ENCODE measurements around the gene JUND.
A peak's percentile ranks its signal among the peaks of the same experiment; 100 is the strongest.

JUND gene

DNA sequence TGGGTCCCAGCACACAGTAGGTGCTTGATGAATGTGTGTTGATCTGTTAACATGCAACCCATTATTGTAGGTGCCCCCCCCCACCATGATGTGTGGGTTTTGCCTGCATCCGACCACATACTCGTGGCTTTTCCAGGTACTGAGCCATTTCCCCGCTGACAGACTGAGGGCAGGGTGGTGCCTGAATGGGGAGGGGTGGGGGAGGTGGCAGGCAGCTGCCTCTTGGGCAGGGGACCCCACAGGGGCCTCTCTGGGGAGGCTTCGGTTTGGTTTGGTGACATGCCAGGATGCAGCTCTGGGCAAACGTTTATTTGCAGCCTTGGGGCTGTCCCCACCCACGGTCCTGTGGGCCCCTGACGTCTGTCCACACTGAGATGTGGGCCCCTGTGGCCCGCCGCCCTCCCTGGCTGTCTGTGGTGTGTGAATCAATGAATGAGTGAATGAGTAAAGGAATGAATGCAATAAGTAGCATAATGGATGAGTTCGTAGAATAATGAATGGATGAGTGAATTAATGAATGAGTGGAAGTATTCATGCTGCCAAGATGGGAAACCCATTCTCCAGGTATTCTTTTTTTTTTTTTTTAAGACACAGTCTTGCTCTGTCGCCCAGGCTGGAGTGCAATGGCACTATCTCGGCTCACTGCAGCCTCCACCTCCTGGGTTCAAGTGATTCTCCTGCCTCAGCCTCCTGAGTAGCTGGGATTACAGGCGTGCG, 9.0 kb upstream of the JUND start:
- DNase-seq (ENCODE audit: low read depth) = no peak

DNA sequence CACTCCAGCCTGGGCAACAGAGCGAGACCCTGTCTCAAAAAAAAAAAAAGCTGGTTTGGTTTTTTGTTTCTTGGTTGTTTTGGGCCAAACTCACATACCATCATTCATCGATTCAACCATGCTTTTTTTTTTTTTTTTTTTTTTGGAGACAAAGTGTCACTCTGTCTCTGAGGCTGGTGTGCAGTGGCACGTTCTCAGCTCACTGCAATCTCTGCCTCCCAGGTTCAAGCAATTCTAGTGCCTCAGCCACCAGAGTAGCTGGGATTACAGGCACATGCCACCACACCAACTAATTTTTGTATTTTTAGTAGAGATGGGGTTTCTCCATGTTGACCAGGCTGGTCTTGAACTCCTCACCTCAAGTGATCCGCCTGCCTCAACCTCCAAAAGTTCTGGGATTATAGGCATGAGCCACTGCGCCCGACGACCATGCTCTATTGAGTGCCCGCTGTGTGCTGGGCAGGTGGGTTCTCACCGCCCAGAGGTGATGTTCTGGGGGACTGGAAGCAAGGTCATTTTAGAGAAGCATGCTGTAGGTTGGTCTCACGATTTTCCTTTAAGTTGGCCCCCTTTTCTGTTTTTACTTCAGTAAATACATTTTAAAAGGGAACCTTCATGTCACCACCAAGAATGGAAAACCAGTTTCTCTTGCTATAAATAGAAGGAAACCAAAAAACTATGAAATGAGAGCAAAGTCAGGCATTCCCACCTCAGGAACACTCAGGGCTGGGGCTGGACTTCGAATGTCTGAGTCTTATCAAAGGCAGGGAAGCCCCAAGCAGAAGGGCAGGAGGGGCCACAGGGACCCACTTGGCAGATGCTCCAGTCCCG, 8.3 kb upstream of the JUND start:
- DNase-seq (ENCODE audit: low read depth) = no peak

DNA sequence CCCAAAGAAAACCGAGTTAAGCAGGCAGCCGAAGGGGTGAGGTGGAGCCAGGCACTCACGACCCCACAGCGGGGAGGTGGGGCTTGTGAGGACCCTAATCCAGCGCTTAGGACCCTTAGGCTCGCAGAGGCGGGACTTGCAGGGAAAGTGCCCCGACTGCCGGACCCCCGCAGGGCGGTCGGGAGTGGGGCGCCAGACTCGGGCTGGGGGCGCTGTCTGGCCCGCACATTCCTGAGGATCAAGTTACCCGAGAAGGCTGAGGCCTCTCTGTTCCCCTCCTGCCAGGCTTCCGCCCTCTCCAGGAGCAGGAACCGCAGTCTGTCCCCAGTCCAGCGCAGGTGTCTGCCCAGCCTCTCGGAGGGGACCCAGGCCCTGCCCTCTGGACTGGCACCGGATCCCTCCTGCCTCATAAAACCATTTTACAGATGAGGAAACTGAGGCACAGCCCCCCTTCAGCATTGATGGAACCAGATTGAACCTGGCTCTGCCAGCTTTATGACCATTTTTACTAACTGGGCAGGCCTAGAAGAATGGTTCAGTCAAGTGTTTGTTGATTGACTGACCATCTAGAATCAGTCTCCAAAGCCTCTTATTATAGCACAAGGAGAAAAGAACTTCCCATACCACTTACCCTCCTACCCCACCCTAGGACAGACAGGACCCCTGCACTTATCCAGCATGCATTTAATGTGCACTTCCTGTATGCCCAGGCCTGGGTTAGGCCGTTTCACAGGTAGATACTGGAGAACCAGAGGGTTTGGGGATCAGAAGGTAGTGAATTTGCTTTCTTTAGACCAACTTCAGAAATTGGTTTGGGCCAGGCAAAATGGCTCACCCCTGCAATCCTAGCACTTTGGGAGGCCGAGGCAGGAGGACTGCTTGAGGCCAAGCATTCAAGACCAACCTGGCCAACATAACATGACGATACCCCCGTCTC, 6.7 kb upstream of the JUND start:
- no peak for DNase-seq (ENCODE audit: low read depth)

DNA sequence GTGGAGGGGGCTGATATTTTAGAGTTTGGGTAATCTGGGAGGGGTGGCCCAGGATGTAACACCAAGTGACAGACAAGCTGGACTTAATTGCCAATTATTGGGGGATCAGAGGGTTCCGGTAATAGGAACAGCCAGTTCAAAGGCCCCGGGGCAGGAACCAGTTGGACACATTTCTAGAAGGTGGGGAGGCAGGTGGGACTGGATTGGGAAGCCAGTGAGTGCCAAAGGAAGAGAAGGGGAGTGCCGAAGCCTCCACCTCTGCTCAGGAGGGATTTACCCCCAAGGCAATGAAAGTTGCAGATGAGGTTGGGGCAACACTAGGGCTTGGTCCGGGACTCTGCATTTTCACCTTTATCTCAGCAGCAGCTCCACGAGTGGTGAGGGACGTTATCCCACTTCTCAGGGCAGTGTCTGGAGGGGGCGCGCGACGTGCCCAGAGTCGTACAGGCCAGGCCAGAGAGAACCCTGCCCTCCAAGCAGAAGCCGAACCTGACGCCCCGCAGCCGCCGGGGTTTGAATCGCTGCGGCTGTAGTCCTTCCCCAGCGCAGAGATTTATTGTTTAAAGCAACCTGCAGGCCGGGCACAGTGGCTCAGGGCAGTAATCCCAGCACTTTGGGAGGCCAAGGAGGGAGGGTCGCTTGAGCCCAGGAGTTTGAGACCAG, 5.7 kb upstream of the JUND start:
- DNase-seq (ENCODE audit: low read depth) = no peak

DNA sequence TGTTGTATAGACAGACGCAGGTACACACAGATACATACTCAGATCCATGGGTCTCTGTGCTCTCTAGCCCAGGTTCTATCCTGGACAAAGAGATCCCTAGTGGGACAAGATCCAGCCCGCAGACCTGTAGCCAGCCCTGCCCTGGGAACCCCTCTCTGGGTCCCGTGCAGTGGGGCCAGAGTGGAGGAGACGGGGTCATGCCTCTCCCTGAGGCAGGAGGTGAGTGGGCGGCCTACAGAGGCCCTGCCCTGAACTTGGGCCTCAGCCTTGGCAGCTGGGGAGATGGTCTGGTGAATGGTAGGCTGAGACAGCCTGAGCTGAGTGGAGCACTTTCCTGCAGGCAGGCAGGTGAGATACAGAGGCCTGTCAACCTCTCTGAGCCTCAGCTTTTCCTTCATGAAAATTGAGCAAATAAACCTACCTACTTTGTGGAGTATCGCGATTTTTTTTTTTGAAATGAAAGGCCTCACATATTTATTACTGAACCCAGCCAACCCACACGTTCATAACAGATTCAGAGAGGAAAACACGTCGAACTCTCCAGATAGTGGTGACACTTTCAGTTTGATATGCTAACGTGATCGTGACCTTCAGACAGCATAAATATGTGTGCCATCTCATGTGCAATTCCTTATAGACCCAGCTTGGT, 3.4 kb upstream of the JUND start:
- DNase-seq (ENCODE audit: low read depth) = no peak

DNA sequence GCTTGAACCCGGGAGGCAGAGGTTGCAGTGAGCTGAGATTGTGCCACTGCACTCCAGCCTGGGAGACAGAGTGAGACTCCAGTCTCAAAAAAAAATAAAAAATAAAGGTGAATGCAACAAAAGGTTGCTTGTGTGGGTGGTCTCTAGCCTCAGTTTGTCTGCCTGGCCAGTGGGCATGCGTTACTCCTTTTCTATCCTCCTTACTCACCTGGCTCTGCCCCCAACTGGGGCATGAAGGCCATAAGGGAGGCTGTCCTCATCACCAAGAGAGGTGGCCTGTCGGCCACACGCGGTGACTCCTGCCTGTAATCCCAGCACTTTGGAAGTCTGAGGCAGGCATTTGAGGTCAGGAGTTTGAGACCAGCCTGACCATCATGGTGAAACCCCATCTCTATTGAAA, 1.9 kb upstream of the JUND start:
- no peak for DNase-seq (ENCODE audit: low read depth)

DNA sequence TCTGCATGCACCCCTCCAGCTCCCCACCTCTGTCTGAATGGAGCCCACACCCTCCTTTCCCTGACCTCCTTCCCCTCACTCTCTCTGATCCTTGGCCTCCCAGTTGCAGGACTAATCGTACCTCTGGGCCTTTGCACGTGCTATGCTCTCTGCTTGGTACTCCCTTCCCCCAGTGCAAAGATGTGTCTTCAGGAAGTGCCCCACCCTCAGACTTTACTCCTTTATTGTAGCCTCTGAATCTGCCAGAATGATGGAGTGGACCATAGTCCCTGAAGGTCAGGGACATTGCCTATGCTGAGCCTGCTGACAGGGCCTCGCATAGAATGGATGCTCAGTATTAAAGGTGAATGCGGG, 1.3 kb upstream of the JUND start:
- no peak for DNase-seq (ENCODE audit: low read depth)

DNA sequence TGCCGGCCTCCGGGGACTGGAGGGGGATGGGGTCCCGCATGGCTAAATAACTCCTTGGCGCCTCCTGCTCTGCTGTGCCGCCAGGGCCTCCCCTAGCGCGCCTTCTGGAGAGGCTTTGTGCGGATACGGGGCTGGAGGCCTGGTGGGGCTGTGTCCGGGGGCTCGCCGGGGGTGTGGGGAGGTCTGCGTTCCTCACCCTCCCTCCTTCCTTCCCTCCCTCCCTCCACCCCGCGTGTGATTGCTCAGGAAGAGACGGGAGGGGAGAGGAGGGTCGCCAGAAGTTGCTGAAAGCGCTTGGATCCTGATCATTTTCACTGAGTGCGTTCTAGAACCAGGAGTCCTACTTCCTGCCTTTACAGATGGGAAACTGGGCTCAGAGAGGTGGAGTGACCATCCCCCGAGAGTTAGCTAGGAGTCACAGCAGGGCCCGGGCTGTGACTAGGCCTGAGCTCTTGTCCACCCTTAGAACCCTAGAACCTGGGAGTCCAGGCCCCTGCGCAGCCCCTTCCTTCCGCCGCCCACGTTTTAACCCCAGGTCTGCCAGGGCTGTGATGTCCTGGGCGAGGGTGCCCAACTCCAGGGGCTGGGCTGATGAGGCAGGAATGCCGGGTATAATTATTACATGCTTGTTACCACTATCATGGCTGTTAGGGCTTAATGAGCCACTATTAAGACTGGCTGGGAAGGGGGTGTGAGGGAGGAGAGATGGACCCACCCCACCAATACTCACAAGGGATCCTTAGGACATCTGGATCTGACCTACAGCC, 782 bp upstream of the JUND start:
- DNase-seq (ENCODE audit: low read depth) = peak; percentile 36

DNA sequence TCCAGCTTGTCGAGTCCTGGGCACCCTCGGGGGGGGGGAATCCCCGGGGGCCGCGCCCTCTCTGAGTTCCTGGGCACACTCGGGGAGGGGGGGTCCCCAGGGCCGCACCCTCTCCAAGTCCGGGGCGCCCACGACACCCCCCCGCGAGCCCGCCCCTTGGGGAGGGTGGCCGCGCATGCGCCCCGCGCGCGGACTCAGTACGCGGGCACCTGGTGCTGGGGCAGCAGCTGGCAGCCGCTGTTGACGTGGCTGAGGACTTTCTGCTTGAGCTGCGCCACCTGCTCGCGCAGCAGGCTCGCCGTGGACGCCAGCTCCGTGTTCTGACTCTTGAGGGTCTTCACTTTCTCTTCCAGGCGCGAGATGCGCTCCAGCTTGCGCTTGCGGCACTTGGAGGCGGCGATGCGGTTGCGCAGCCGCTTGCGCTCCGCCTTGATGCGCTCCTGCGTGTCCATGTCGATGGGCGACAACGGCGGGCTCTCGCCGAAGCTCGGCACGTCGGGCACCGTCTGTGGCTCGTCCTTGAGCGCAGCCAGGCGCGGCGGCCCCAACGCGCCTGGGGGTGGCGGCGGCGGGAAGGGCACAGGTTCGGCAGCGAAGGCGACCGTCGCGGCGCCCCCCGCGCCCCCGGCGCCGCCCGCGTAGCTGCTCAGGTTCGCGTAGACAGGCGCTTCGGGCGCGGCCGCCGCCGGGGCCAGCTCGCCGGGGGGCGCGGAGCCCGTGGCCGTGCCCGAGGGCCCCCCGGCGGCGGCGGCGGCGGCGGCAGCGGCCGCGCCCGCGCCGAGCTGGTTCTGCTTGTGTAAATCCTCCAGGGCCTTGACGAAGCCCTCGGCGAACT, 958 bp downstream of the JUND start:
- DNase-seq (ENCODE audit: low read depth) = no peak

DNA sequence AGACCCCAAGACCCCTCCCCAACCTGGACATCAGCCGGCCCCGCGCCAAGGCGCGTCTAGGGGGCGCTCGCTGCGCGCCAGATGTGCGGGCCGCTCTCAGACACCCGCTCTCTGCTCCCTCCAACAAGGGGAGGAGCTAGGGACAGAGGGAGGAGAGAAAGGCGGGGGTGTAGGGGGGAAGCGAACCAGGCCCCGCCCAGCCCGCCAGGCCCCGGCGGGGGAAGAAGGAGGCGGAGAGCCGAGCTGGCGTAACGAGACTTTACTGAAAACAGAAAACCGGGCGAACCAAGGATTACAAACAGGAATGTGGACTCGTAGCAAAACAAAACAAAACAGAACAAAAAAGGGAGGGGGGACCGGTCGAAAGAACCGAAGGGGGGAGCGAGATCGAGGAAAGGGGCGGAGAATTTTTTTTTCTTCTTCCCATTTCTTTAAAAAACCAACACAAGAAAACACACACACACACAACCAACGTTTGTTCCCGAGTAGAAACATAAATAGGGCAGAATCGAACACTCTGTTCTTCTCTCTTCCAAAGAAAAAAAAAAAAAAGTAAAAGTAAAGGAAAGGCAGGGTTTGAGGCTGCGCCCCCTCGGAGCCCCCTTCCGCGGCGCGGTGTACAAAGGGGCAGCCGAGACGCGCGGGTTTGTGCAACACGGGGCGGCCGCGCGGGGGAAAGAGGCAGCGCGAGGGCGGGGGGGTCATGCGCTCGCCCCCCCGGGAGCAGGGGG, 1.7 kb downstream of the JUND start:
- peak; percentile 71 for DNase-seq (ENCODE audit: low read depth)

DNA sequence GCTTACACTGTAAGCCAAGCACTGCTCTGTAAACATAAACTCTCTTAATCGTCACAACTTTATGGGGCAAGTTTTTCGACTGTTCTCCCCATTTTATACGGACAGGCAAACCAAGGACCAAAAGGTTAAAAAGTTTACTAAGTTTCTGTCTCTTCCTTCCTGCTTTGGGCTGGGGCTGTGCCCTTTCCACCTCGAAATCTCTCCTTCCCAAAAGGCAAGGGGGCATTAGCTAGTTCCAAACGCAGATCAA, 2.2 kb downstream of the JUND start:
- no peak for DNase-seq (ENCODE audit: low read depth)

DNA sequence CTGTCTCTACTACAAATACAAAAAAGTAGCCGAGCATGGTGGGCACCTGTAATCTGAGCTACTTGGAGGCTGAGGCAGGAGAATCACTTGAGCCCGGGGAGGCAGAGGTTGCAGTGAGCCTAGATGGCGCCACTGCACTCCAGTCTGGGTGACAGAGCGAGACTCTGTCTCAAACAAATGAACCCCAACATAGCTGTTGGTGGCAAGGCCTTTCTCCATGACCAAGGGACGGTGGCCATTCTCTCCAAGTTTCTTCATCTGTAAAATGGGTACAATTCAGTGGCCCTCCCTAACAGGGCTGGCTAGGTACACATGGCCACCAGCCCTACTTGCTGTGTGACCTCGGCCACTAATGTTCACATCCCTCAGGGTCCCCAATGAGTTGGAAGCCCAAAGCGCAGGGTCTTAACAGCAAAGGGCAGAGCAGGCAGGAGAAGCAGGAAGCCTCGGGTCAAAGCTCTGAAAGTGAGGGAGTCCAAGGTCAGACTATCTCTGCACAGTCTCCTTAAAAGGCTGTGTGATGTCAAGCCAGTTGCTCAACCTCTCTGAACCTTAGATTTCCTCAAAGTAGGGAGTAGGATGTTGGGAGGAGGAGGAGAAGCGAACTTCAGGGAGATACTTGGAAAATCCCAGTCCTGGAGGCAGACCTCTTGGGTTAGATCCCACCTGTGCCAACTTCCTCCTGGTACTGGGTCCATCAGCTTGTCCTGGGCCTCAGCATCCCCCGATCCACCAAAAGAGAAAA, 2.7 kb downstream of the JUND start:
- DNase-seq (ENCODE audit: low read depth) = no peak

DNA sequence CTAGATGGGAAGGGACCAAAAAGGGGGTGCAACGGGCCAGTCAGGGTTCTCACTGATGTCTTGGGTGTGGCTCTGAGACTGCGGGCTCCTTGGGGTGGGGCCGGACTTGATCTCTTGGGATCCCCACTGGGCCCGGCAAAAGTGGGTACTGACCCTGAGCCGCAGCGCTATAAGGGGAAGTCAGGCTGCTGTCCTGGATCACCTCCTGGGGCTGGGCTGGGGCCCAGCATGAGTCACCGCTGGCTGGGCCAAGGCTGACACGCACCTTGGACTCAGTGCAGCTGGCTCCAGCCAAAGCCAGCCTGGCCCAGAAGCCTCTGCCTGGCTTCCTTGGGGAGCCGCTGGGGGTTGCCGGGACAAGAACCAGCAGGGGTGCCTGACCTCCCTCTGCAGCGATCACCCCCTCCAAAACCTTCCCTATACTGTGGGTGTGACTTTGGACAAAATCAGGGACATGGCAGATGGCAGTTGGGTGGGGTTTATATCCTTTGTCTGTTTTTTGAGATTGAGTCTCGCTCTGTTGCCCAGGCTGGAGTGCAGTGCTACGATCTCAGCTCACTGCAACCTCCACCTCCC, 6.6 kb downstream of the JUND start:
- no peak for DNase-seq (ENCODE audit: low read depth)

DNA sequence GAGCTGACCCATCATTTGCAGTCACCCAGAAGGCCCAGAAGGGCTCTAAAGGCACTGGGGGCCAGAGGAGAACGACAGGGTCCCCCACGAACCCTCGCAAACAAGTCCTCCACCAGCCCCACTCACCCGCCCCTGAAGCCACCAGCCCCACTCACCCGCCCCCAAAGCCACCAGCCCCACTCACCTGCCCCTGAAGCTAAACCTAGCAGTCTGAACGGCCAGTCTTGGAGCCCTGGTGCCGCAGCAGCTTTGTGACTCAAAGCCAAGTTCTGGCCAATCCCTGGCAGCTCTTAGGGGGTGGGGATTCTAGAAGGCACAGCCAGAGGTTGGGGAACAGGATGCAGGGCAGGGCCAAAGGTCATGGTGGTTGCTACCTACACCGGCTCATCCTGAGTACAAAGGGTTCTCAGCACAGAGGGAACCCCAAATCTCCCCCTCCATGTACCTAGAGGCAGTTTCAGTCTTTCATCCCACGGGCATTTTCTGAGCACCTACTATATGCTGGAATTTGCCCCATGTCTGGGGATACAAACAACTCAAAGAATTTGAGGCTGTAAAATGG, 7.1 kb downstream of the JUND start, which contains the start of gene IQCN:
Gene IQCN (minus strand): TSS at position 234 of the 562 bp plus-strand sequence. CDS start 4,974 bp downstream, outside the sequence.
- no peak for DNase-seq (ENCODE audit: low read depth)

DNA sequence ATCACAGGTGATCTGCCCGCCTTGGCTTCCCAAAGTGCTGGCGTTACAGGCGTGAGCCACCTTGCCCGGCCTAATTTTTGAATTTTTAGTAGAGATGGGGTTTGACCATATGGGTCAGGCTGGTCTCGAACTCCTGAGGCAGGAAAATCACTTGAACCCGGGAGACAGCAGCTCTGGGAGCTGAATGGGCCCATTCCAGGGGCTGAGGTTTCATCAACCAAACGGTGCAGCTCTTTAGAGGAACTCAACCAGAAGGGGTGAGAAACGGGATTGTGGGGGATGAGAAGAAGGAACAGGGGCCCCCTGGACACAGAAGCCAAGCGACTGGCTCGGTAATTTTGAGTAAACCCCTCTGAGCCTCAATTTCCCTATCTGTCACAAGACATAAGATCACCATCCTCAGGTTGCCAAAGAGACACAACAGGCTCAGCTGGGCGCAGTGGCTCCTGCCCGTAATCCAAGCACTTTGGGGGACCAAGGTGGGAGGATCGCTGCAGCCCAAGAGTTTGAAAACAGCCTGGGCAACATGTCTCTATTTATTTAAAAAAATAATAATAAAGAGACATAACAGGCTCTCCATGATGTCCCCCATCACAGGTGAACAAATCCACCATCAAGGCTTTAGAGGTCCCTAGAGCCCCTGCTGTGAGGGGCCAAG, 7.7 kb downstream of the JUND start:
- no peak for DNase-seq (ENCODE audit: low read depth)

DNA sequence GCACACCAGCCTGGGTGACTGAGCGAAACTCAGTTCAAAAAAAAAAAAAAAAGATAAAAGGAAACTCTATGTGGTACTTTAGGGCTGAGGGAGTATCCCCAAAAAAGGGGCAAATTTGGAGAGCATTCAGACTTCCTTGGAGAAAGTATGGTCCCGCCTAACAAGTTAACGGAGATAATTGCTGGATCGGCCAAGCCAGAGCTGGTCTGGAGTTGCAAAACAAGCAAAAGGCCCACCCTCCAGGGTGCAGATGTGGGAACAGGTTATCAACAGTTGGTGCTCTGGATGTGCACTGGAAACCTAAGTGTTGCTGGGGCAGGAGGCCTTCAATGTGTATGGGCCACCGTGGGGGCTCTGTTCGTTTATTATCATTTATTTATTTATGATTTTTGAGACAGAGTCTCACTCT, 10.0 kb downstream of the JUND start:
- DNase-seq (ENCODE audit: low read depth) = no peak

DNA sequence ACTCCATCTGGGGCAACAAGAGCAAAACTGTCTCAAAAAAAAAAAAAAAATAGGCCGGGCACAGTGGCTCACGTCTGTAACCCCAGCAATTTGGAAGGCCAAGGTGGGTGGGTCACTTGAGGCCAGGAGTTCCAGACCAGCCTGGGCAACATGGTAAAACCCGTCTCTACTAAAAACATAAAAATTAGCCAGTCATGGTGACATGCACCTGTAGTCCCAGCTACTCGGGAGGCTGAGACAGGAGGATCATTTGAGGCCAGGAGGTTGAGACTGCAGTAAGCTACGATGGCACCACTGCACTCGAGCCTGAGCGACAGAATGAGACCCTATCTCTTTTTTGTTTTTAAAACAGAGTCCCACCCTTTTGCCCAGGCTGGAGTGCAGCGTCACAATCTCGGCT, 11.1 kb downstream of the JUND start:
- no peak for DNase-seq (ENCODE audit: low read depth)
